Testis (tissue), 2 donors: ENCODE data around the gene IL17REL.

Experiments
- CTCF ChIP-seq, 3 experiments: fragments of 450-650 bp in 2 of 3; fragments of 200-600 bp in 1 of 3; sonication (generic) in 1 of 3; IDR thresholded peaks; one replicate each; pipeline ENCODE4 v1.5.1; 2016 to 2019; ENCODE audit warnings: antibody characterized with exemption in 3 of 3, mild to moderate bottlenecking in 2 of 3, moderate library complexity in 1 of 3
- POLR2A ChIP-seq: fragments of 450-650 bp; IDR thresholded peaks from one replicate; pipeline ENCODE4 v1.6.1; 2017; ENCODE audit warnings: antibody characterized with exemption, mild to moderate bottlenecking, moderate library complexity

GRCh38 chr22:50061824-50062355 lies 49.3 kb upstream of the IL17REL start:
- TF ChIP-seq CTCF (IDR thresholded peaks at IDR 0.05), result no peak
- TF ChIP-seq POLR2A, result no peak
